CD8-positive, alpha-beta memory T cell (primary cell): Measurements from ENCODE around the gene ORM1. TPM values are rescaled to one million over a fixed set of nuclear protein-coding genes. Genes with fewer than 3 reads are reported as not detected.
"Not testable (repeated sequence)": the region's sequence is repeated elsewhere in the genome, so short reads cannot be mapped to it uniquely, and the experiment has no call there.

Experiments used
- CTCF ChIA-PET: fragments of 350-600 bp; sonication (Branson Sonifier 250); formaldehyde crosslinking; loops from one replicate; lab custom pipeline; 2021; ENCODE audit warnings: antibody characterized with exemption; lab: Charles Lee
- POLR2A ChIA-PET: fragments of 350-600 bp; sonication (Branson Sonifier 250); formaldehyde crosslinking; loops from one replicate; lab custom pipeline; 2021; ENCODE audit warnings: antibody characterized with exemption; lab: Charles Lee
- DNase-seq, 5 donors: peaks; one replicate each; pipeline versions ENCODE4 v3.0.0 to v3.0.0-alpha.2; 2020 to 2022; ENCODE audit warnings: mixed read lengths in 1 of 5
- H3K27ac ChIP-seq: one replicate; pipeline ENCODE4 v1.7.0; 2013; ENCODE audit warnings: low read depth, mild to moderate bottlenecking, low read length, moderate library complexity
- H3K27me3 ChIP-seq: 2 replicates; pipeline ENCODE4 v1.7.0; 2013; ENCODE audit warnings: low read length, mild to moderate bottlenecking; ENCODE audit not compliant: insufficient read depth, poor library complexity, severe bottlenecking
- H3K36me3 ChIP-seq: 2 replicates; pipeline ENCODE4 v1.7.0; 2013; ENCODE audit warnings: mild to moderate bottlenecking, low read length, moderate library complexity; ENCODE audit not compliant: insufficient read depth
- H3K4me1 ChIP-seq: 2 replicates; pipeline ENCODE4 v1.7.0; 2013; ENCODE audit warnings: mild to moderate bottlenecking, low read length, moderate library complexity; ENCODE audit not compliant: insufficient read depth
- H3K4me3 ChIP-seq: 2 replicates; pipeline ENCODE4 v1.7.0; 2013; ENCODE audit warnings: mild to moderate bottlenecking, low read length
- H3K9me3 ChIP-seq: 2 replicates; pipeline ENCODE4 v1.7.0; 2013; ENCODE audit warnings: mild to moderate bottlenecking, low read length
- H3K27ac Mint-ChIP-seq, 8 donors: one replicate each; pipeline ENCODE4 v1.8.0; 2020 to 2021; ENCODE audit warnings: mixed read lengths in 8 of 8, mild to moderate bottlenecking in 6 of 8, inconsistent platforms in 3 of 8, moderate library complexity in 3 of 8
- H3K27me3 Mint-ChIP-seq, 2 donors: one replicate each; pipeline ENCODE4 v1.8.0; 2020 to 2021; ENCODE audit warnings: mixed read lengths in 2 of 2, mild to moderate bottlenecking in 1 of 2, moderate library complexity in 1 of 2
- H3K36me3 Mint-ChIP-seq, 3 donors: one replicate each; pipeline ENCODE4 v1.8.0; 2020 to 2021; ENCODE audit warnings: mixed read lengths in 3 of 3, inconsistent platforms in 1 of 3, mild to moderate bottlenecking in 1 of 3
- H3K4me1 Mint-ChIP-seq, 3 donors: one replicate each; pipeline ENCODE4 v1.8.0; 2020 to 2021; ENCODE audit warnings: mixed read lengths in 3 of 3, inconsistent platforms in 1 of 3, mild to moderate bottlenecking in 1 of 3
- H3K4me3 Mint-ChIP-seq, 7 donors: one replicate each; pipeline ENCODE4 v1.8.0; 2020 to 2021; ENCODE audit warnings: mixed read lengths in 7 of 7, mild to moderate bottlenecking in 6 of 7, moderate library complexity in 4 of 7, inconsistent platforms in 2 of 7
- H3K9me3 Mint-ChIP-seq, 5 donors: one replicate each; pipeline ENCODE4 v1.8.0; 2020 to 2022; ENCODE audit warnings: mixed read lengths in 5 of 5, mild to moderate bottlenecking in 3 of 5, moderate library complexity in 2 of 5, inconsistent platforms in 1 of 5
- polyA plus RNA-seq: library from polyadenylated mRNA; unstranded; fragments of 300-500 nt; fragmentation: Illumina TruSeq; gene quantifications from one replicate; pipeline ENCODE4 v1.2.3, GENCODE V29; 2021
- total RNA-seq, 2 experiments: library from RNA; stranded (reverse); gene quantifications; one replicate each; pipeline ENCODE4 v1.2.3, GENCODE V29; 2021

Gene ORM1
- total and polyA plus RNA-seq, 3 experiments from 2014 or later: not detected

GRCh38 chr9:114327749-114328148 lies 4.9 kb downstream of the ORM1 start:
- ChIA-PET POLR2A (no interaction called here), CTCF (no interaction called here)
- H3K9me3 Mint-ChIP-seq: no peaks in the 10 kb centered on the region
- Histone ChIP-seq H3K27me3 (no peaks in the 10 kb centered on the region), H3K27ac (no peak overlapping the region), H3K9me3 (no peaks in the 10 kb centered on the region), H3K4me1 (no peaks in the 10 kb centered on the region), H3K36me3 (no peaks in the 10 kb centered on the region), H3K4me3 (no peak overlapping the region)
- no peak overlapping the region for H3K4me3 Mint-ChIP-seq
- no peak overlapping the region for H3K27ac Mint-ChIP-seq
- H3K27me3 Mint-ChIP-seq: peaks cover 0 to 4% of the 10 kb centered on the region in 2 donors
- peaks cover 18 to 23% (median 22%) of the 10 kb centered on the region in 3 donors for H3K4me1 Mint-ChIP-seq
- no peak for DNase-seq
- no peaks in the 10 kb centered on the region for H3K36me3 Mint-ChIP-seq

- DNase-seq, H3K4me3 Mint-ChIP-seq, H3K36me3 ChIP-seq: not testable (repeated sequence)
Measured at GRCh38 chr9:114328357-114328820, 5.5 kb downstream of the ORM1 start.

GRCh38 chr9:114328937-114329624 lies 6.2 kb downstream of the ORM1 start:
- H3K4me3 ChIP-seq, H3K4me3 Mint-ChIP-seq, H3K27me3 ChIP-seq, H3K9me3 ChIP-seq, H3K27ac ChIP-seq, H3K9me3 Mint-ChIP-seq, DNase-seq, H3K36me3 ChIP-seq, H3K27me3 Mint-ChIP-seq, H3K36me3 Mint-ChIP-seq, H3K4me1 ChIP-seq, CTCF ChIA-PET, H3K27ac Mint-ChIP-seq: not testable (repeated sequence)
- POLR2A ChIA-PET: interaction anchor here (0.9 kb wide), 1 partner anchor 37 kb away, joined by 5 read pairs; no protein-coding TSS in a partner anchor
- H3K4me1 Mint-ChIP-seq: peaks cover 18 to 23% (median 22%) of the 10 kb centered on the region in 3 donors

More at GRCh38 chr9:114328357-114328820, 5.5 kb downstream of the ORM1 start:
- CTCF ChIA-PET, H3K27me3 Mint-ChIP-seq, H3K27ac Mint-ChIP-seq, H3K9me3 ChIP-seq, H3K27me3 ChIP-seq, H3K9me3 Mint-ChIP-seq, H3K36me3 Mint-ChIP-seq, H3K4me3 ChIP-seq, H3K4me1 ChIP-seq, H3K27ac ChIP-seq: not testable (repeated sequence)
- peaks cover 18 to 23% (median 22%) of the 10 kb centered on the region in 3 donors for H3K4me1 Mint-ChIP-seq
- POLR2A ChIA-PET: interaction anchor here (0.9 kb wide), 1 partner anchor 37 kb away, joined by 5 read pairs; no protein-coding TSS in a partner anchor

- H3K9me3 Mint-ChIP-seq, DNase-seq, H3K4me3 ChIP-seq, POLR2A ChIA-PET, H3K36me3 Mint-ChIP-seq, H3K4me1 ChIP-seq, H3K27ac ChIP-seq, H3K9me3 ChIP-seq, CTCF ChIA-PET, H3K27me3 Mint-ChIP-seq, H3K36me3 ChIP-seq, H3K27me3 ChIP-seq: not testable (repeated sequence)
- Mint-ChIP-seq H3K4me1 (peaks cover 18 to 23% (median 22%) of the 10 kb centered on the region in 3 donors), H3K27ac (peak within 1 kb of the TSS in 5 of 8 donors; percentile 32 to 85 (median 68)), H3K4me3 (peak within 1 kb of the TSS in 2 of 7 donors; percentile 40 to 54)
Measured at GRCh38 chr9:114329625-114330022, 6.7 kb downstream of the ORM1 start, which contains the start of gene ORM2. Gene ORM2, plus strand, starts transcription at chr9:114329869. Its CDS starts 36 bp downstream, at chr9:114329905.

GRCh38 chr9:114330636-114331035 lies 7.7 kb downstream of the ORM1 start:
- Histone ChIP-seq H3K4me1 (no peaks in the 10 kb centered on the region), H3K4me3 (no peak overlapping the region), H3K27ac (no peak overlapping the region), H3K27me3 (no peaks in the 10 kb centered on the region), H3K9me3 (no peaks in the 10 kb centered on the region), H3K36me3 (peaks cover 6% of the 10 kb centered on the region)
- Mint-ChIP-seq H3K27ac (peak overlapping the region in 4 of 8 donors; percentile 32 to 80 (median 62)), H3K36me3 (peaks cover 0 to 11% (median 5%) of the 10 kb centered on the region in 3 donors), H3K27me3 (peaks cover 0 to 4% of the 10 kb centered on the region in 2 donors), H3K4me1 (peaks cover 18 to 28% (median 22%) of the 10 kb centered on the region in 3 donors), H3K4me3 (peak overlapping the region in 1 of 7 donors; percentile 40), H3K9me3 (no peaks in the 10 kb centered on the region)
- CTCF ChIA-PET: interaction anchor here (1.2 kb wide), 1 partner anchor 54 kb away, joined by 3 read pairs; no protein-coding TSS in a partner anchor
- DNase-seq: no peak
- POLR2A ChIA-PET: no interaction called here

GRCh38 chr9:114331229-114332195 lies 8.6 kb downstream of the ORM1 start:
- H3K36me3 Mint-ChIP-seq: peaks cover 0 to 20% (median 9%) of the 10 kb centered on the region in 3 donors
- peak overlapping the region in 4 of 7 donors; percentile 20 to 72 (median 36) for H3K4me3 Mint-ChIP-seq
- not testable (repeated sequence) for DNase-seq, H3K9me3 ChIP-seq, H3K4me1 ChIP-seq, H3K4me3 ChIP-seq, H3K27me3 Mint-ChIP-seq, H3K27me3 ChIP-seq, H3K9me3 Mint-ChIP-seq, H3K27ac ChIP-seq, H3K36me3 ChIP-seq
- CTCF ChIA-PET: interaction anchor here (1.2 kb wide), 1 partner anchor 53 kb away, joined by 3 read pairs; no protein-coding TSS in a partner anchor
- H3K4me1 Mint-ChIP-seq: peaks cover 18 to 28% (median 22%) of the 10 kb centered on the region in 3 donors
- POLR2A ChIA-PET: interaction anchor here (0.6 kb wide), 1 partner anchor 596 kb away, joined by 3 read pairs; no protein-coding TSS in a partner anchor
- H3K27ac Mint-ChIP-seq: peak overlapping the region in 5 of 8 donors; percentile 35 to 80 (median 68)

- H3K27me3 Mint-ChIP-seq, H3K4me3 ChIP-seq, H3K27me3 ChIP-seq, H3K27ac ChIP-seq, H3K9me3 Mint-ChIP-seq, H3K9me3 ChIP-seq, H3K4me1 ChIP-seq, CTCF ChIA-PET, DNase-seq: not testable (repeated sequence)
- peak overlapping the region in 3 of 7 donors; percentile 18 to 45 (median 22) for H3K4me3 Mint-ChIP-seq
- H3K36me3 Mint-ChIP-seq: peaks cover 0 to 29% (median 9%) of the 10 kb centered on the region in 3 donors
- peaks cover 11% of the 10 kb centered on the region for H3K36me3 ChIP-seq
- H3K4me1 Mint-ChIP-seq: peaks cover 18 to 28% (median 22%) of the 10 kb centered on the region in 3 donors
- peak overlapping the region in 7 of 8 donors; percentile 27 to 81 (median 70) for H3K27ac Mint-ChIP-seq
- POLR2A ChIA-PET: interaction anchor here (0.6 kb wide), 1 partner anchor 595 kb away, joined by 3 read pairs; no protein-coding TSS in a partner anchor
Measured at GRCh38 chr9:114332474-114333040, 9.7 kb downstream of the ORM1 start.
